ENCODE data around the gene TSPAN9.

TSPAN9 gene

DNA sequence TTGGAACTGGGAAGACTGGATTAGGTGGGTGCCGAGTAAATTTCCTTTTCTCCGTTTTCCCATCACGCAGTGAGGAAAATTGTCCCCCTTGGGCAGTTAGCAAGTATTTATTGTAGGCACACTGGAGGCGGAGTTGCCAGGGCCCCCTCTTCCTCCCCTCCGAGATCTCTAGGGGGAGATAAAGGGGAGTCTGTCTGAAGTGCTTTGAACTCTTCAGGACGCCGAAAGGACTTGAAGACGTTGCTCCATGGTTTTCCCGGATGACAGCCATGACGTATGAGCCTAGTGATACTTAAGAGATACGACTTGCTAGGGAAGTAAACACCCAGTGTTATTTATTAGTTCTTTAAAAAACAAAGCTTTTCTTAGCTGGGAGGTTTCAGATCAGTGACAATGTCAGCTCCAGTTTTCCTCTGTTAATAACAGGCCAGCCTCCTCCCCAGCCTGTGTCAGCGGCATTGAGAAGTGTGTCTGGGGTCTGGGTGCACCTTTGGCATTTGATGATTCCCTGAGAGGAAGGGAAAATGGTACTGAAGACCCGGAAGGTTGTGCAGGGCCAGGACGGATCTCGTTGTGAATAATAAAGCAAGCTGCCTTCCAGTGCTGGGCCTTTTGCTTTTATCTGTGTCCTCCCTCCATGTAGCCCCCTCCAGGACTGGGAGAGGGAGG lies 78.7 kb downstream of the TSPAN9 start:
- Histone ChIP-seq H3K36me3 (ENCODE audit: control insufficient read depth, insufficient read depth, low read length) (no peaks in the 10 kb centered on the region), H3K4me3 (ENCODE audit: low read depth, low read length) (no peak overlapping the region), H3K9ac (ENCODE audit: low read depth, low read length) (no peak overlapping the region), H3K27me3 (ENCODE audit: control insufficient read depth, insufficient read depth, low read length) (no peaks in the 10 kb centered on the region), H3K9me3 (ENCODE audit: control insufficient read depth, insufficient read depth, low read length) (no peaks in the 10 kb centered on the region), H3K4me1 (ENCODE audit: control insufficient read depth, insufficient read depth, low read length) (peaks cover 2% of the 10 kb centered on the region)

- H3K9me3 ChIP-seq (ENCODE audit: control insufficient read depth, insufficient read depth, low read length) = no peaks in the 10 kb centered on the region
- H3K9ac ChIP-seq (ENCODE audit: low read depth, low read length) = no peak overlapping the region
- no peak overlapping the region for H3K4me3 ChIP-seq (ENCODE audit: low read depth, low read length)
- no peaks in the 10 kb centered on the region for H3K36me3 ChIP-seq (ENCODE audit: control insufficient read depth, insufficient read depth, low read length)
- H3K27me3 ChIP-seq (ENCODE audit: control insufficient read depth, insufficient read depth, low read length) = no peaks in the 10 kb centered on the region
- no peaks in the 10 kb centered on the region for H3K4me1 ChIP-seq (ENCODE audit: control insufficient read depth, insufficient read depth, low read length)
These were observed 80.6 kb downstream of the TSPAN9 start for GRCh38 chr12:3157581-3158323.

DNA sequence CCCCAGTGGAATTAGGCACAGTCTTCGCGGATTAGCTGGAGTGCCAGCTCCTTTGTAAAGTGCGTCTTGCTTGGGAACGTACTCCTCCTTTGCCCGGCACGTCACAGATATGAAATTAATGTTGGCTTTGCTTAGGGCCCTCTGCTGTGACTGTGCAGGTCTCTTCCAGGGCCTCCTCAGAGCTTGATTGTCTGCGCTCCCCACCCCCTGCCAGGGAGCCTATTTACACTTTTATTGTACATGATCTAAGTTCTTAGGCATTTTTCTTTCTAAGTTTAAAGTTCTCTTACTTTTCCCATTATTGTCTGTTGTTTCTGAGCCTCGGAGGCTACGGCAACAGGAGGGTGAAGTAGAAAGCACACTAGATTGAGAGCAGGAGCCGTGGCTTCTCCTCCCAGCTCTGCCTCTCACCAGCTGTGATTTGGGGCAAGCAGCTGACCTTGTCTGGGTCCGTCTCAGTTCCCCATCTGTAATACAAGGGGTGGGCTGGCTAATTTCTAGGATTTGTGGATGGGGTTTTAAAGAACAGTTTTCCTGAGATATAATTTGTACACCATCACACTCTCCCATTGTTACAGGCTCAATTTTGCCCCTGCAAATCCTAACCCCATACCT lies 81.8 kb downstream of the TSPAN9 start:
- Histone ChIP-seq H3K9ac (ENCODE audit: low read depth, low read length) (no peak overlapping the region), H3K4me3 (ENCODE audit: low read depth, low read length) (no peak overlapping the region), H3K36me3 (ENCODE audit: control insufficient read depth, insufficient read depth, low read length) (no peaks in the 10 kb centered on the region), H3K27me3 (ENCODE audit: control insufficient read depth, insufficient read depth, low read length) (no peaks in the 10 kb centered on the region), H3K9me3 (ENCODE audit: control insufficient read depth, insufficient read depth, low read length) (no peaks in the 10 kb centered on the region), H3K4me1 (ENCODE audit: control insufficient read depth, insufficient read depth, low read length) (no peaks in the 10 kb centered on the region)

GRCh38 chr12:3160081-3160480 lies 82.9 kb downstream of the TSPAN9 start:
- H3K36me3 ChIP-seq (ENCODE audit: control insufficient read depth, insufficient read depth, low read length) = no peaks in the 10 kb centered on the region
- H3K27me3 ChIP-seq (ENCODE audit: control insufficient read depth, insufficient read depth, low read length) = no peaks in the 10 kb centered on the region
- H3K4me3 ChIP-seq (ENCODE audit: low read depth, low read length) = no peak overlapping the region
- no peak overlapping the region for H3K9ac ChIP-seq (ENCODE audit: low read depth, low read length)
- peaks cover 1% of the 10 kb centered on the region for H3K4me1 ChIP-seq (ENCODE audit: control insufficient read depth, insufficient read depth, low read length)
- no peaks in the 10 kb centered on the region for H3K9me3 ChIP-seq (ENCODE audit: control insufficient read depth, insufficient read depth, low read length)

GRCh38 chr12:3161861-3162260 lies 84.7 kb downstream of the TSPAN9 start:
- Histone ChIP-seq H3K9ac (ENCODE audit: low read depth, low read length) (no peak overlapping the region), H3K9me3 (ENCODE audit: control insufficient read depth, insufficient read depth, low read length) (no peaks in the 10 kb centered on the region), H3K4me3 (ENCODE audit: low read depth, low read length) (no peak overlapping the region), H3K36me3 (ENCODE audit: control insufficient read depth, insufficient read depth, low read length) (no peaks in the 10 kb centered on the region), H3K4me1 (ENCODE audit: control insufficient read depth, insufficient read depth, low read length) (peaks cover 2% of the 10 kb centered on the region), H3K27me3 (ENCODE audit: control insufficient read depth, insufficient read depth, low read length) (no peaks in the 10 kb centered on the region)

DNA sequence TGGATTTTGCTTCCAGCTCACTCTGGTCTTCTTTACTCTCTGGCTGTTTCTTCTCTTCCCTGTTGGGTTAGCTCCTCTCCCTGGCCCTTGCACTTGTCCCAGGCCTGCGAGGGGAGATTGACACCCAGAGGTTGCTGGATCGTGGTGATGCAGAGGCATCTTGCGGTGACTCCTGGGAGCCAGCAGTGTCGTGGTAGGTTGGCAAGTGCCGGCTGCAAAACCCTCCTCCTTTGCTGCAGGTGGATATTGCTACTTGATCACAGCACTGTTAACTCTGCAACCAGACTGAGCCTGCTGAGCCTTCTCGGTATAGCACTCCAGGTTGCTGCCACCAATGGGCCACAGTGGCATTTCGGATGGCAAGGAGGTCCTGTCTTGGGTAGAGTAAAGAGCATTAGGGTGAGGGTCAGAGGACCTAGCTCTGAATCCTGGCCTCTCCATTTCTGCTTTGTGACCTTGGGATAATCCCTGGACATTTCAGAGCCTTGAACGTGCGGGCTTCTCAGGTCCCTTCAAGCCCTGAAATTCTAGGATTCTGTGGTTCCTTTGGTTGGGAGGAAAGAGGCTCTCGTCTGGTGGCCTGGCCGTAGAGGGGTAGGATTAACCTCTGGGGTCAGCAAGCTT lies 87.4 kb downstream of the TSPAN9 start:
- no peaks in the 10 kb centered on the region for H3K36me3 ChIP-seq (ENCODE audit: control insufficient read depth, insufficient read depth, low read length)
- H3K9me3 ChIP-seq (ENCODE audit: control insufficient read depth, insufficient read depth, low read length) = no peaks in the 10 kb centered on the region
- H3K9ac ChIP-seq (ENCODE audit: low read depth, low read length) = no peak overlapping the region
- H3K4me1 ChIP-seq (ENCODE audit: control insufficient read depth, insufficient read depth, low read length) = peaks cover 2% of the 10 kb centered on the region
- H3K27me3 ChIP-seq (ENCODE audit: control insufficient read depth, insufficient read depth, low read length) = no peaks in the 10 kb centered on the region
- H3K4me3 ChIP-seq (ENCODE audit: low read depth, low read length) = no peak overlapping the region

DNA sequence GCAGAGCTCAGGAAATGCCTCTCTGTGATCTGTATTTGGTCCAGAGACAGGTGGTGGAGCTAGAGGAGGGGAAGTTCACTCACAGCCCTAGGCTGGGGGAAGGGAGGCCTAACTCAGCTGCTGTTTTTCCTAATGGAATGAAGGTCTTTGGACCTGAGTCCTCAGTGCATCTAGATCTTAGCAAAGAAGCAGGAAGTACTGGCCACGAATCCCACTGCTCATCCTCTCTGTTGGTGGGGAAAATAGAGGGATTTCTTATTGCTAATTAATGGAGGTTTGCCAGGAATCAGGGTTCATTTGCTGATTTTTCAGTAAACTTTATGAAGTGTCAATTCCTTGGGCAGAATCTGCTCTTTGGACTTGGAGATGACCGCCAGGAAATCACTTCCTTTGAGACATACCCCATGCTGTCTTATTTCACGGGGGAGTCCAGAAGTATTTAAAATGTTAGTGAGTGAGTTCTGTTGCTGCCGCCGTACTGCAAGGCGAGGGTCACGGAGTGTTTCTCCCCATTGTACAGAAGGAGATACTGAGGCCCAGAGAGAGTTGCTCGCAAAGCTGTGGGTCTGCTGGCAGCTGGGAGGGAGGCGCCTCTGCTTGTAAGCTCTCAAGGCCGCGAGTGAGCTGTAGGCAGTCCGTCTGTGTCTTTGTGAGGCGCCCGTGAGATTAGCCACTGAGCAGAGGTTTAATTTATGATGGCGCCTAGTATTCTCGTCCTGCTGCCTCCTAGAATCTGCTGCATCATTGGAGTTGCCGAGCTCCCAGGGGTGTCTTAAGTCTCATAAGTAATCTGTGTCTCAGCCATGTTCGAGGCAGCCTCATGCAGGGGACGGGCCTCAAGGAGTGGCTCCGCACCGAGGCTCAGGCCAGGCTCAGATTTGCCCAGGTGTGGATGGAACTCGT lies 88.2 kb downstream of the TSPAN9 start:
- Histone ChIP-seq H3K9me3 (ENCODE audit: control insufficient read depth, insufficient read depth, low read length) (no peaks in the 10 kb centered on the region), H3K4me3 (ENCODE audit: low read depth, low read length) (no peak overlapping the region), H3K36me3 (ENCODE audit: control insufficient read depth, insufficient read depth, low read length) (no peaks in the 10 kb centered on the region), H3K4me1 (ENCODE audit: control insufficient read depth, insufficient read depth, low read length) (peaks cover 2% of the 10 kb centered on the region), H3K27me3 (ENCODE audit: control insufficient read depth, insufficient read depth, low read length) (no peaks in the 10 kb centered on the region), H3K9ac (ENCODE audit: low read depth, low read length) (no peak overlapping the region)

GRCh38 chr12:3167636-3168035 lies 90.5 kb downstream of the TSPAN9 start:
- H3K36me3 ChIP-seq (ENCODE audit: control insufficient read depth, insufficient read depth, low read length) = no peaks in the 10 kb centered on the region
- no peak overlapping the region for H3K9ac ChIP-seq (ENCODE audit: low read depth, low read length)
- H3K9me3 ChIP-seq (ENCODE audit: control insufficient read depth, insufficient read depth, low read length) = no peaks in the 10 kb centered on the region
- no peaks in the 10 kb centered on the region for H3K27me3 ChIP-seq (ENCODE audit: control insufficient read depth, insufficient read depth, low read length)
- peaks cover 2% of the 10 kb centered on the region for H3K4me1 ChIP-seq (ENCODE audit: control insufficient read depth, insufficient read depth, low read length)
- no peak overlapping the region for H3K4me3 ChIP-seq (ENCODE audit: low read depth, low read length)

DNA sequence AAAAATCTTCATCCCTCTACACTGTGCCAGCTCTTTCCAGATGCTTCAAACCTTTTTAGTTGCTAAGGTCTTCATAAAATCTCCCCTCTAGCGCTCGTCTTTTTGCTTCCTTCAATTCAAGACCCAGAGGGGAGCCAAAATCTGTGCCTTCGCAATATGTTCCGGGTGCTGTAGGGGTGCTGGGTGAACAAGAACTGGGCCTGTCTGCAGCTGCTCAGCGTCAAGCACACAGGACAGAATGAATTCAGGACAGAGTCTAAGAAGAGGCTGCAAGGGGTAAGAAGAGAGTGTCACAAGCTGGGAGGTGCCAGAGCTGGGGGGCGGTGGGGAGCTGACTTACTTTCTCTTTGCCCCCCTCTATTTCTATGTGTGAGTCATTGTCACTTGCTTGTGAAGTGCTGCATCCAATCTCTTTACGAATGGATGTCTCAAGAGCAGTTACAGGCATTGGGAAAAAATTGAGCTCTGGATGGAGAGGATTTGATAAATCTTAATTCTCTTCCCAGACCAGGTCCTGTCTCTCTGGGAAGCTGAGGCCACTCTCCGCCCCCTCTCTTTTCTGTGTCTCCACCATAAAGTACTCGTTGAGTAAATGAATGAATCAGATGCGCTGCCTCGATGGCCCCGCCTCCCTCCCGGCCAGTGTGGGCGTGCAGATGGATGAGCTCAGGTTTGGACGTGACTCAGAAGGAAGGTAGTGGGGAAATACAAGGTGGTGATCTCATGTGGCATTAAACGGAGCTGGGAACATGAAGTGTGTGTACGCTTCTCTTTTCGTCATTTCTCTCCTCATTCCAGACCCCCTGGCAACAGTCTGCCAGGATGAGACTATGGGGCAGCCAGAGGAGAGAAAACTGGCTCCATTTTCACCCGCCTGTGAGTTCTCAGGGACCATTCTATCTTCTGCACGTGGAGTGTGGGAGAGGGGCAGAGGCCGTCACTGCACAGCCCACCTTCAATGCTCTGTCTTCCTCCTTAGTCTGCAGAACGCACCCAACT lies 91.3 kb downstream of the TSPAN9 start:
- H3K36me3 ChIP-seq (ENCODE audit: control insufficient read depth, insufficient read depth, low read length) = no peaks in the 10 kb centered on the region
- H3K4me3 ChIP-seq (ENCODE audit: low read depth, low read length) = no peak overlapping the region
- H3K27me3 ChIP-seq (ENCODE audit: control insufficient read depth, insufficient read depth, low read length) = no peaks in the 10 kb centered on the region
- H3K4me1 ChIP-seq (ENCODE audit: control insufficient read depth, insufficient read depth, low read length) = peaks cover 2% of the 10 kb centered on the region
- H3K9ac ChIP-seq (ENCODE audit: low read depth, low read length) = no peak overlapping the region
- H3K9me3 ChIP-seq (ENCODE audit: control insufficient read depth, insufficient read depth, low read length) = no peaks in the 10 kb centered on the region

- Histone ChIP-seq H3K9me3 (ENCODE audit: control insufficient read depth, insufficient read depth, low read length) (no peaks in the 10 kb centered on the region), H3K4me1 (ENCODE audit: control insufficient read depth, insufficient read depth, low read length) (no peaks in the 10 kb centered on the region), H3K36me3 (ENCODE audit: control insufficient read depth, insufficient read depth, low read length) (no peaks in the 10 kb centered on the region), H3K4me3 (ENCODE audit: low read depth, low read length) (no peak overlapping the region), H3K27me3 (ENCODE audit: control insufficient read depth, insufficient read depth, low read length) (no peaks in the 10 kb centered on the region), H3K9ac (ENCODE audit: low read depth, low read length) (no peak overlapping the region)
These were observed 93.4 kb downstream of the TSPAN9 start for GRCh38 chr12:3170423-3171194.

Measured in iPS-15b (cell line).